GM18505 (cell line): ENCODE results near the gene SPPL2A.
"Not testable (repeated sequence)": the region's sequence is repeated elsewhere in the genome, so short reads cannot be mapped to it uniquely, and the experiment has no call there.

Source experiments
- ATAC-seq: cut with Tn5 transposase; IDR thresholded peaks from one replicate; pipeline ENCODE4 v1.9.1; 2021; ENCODE audit not compliant: unreplicated experiment
- POLR2A ChIP-seq: IDR thresholded peaks from 4 replicates; pipeline ENCODE4 v1.6.1; 2011; ENCODE audit warnings: borderline replicate concordance; ENCODE audit not compliant: insufficient read depth, insufficient read length; ENCODE audit errors: extremely low read depth

The SPPL2A gene

GRCh38 chr15:50750227-50750705 is 15.2 kb downstream of the SPPL2A start:
- ATAC-seq: no peak
- TF ChIP-seq POLR2A: no peak

GRCh38 chr15:50747523-50747922 is 18.0 kb downstream of the SPPL2A start:
- TF ChIP-seq POLR2A: no peak
- no peak for ATAC-seq

- TF ChIP-seq POLR2A: no peak
These were observed 20.9 kb downstream of the SPPL2A start for GRCh38 chr15:50744601-50745000.

GRCh38 chr15:50740955-50741354 is 24.6 kb downstream of the SPPL2A start:
- ATAC-seq: no peak
- no peak for TF ChIP-seq POLR2A

More at GRCh38 chr15:50744601-50745000, 20.9 kb downstream of the SPPL2A start:
- no peak for ATAC-seq

- no peak for ATAC-seq
- no peak for TF ChIP-seq POLR2A
These were observed 28.7 kb downstream of the SPPL2A start for GRCh38 chr15:50736823-50737222.

GRCh38 chr15:50735156-50735555 is 30.4 kb downstream of the SPPL2A start:
- ATAC-seq: no peak
- TF ChIP-seq POLR2A: no peak

GRCh38 chr15:50726315-50726714 is 39.2 kb downstream of the SPPL2A start:
- ATAC-seq: no peak
- TF ChIP-seq POLR2A: no peak

- TF ChIP-seq POLR2A: no peak
- ATAC-seq: no peak
These were observed 46.8 kb downstream of the SPPL2A start for GRCh38 chr15:50718700-50719125.

GRCh38 chr15:50712018-50712417 is 53.5 kb downstream of the SPPL2A start:
- no peak for TF ChIP-seq POLR2A
- no peak for ATAC-seq

- TF ChIP-seq POLR2A: no peak
- no peak for ATAC-seq
These were observed 54.9 kb downstream of the SPPL2A start for GRCh38 chr15:50710585-50710984.

GRCh38 chr15:50707878-50708427 is 57.6 kb downstream of the SPPL2A start:
- ATAC-seq: no peak
- TF ChIP-seq POLR2A: no peak

- no peak for TF ChIP-seq POLR2A
- no peak for ATAC-seq
These were observed 62.7 kb downstream of the SPPL2A start for GRCh38 chr15:50702762-50703334.

- no peak for ATAC-seq
- TF ChIP-seq POLR2A: no peak
These were observed 67.4 kb downstream of the SPPL2A start for GRCh38 chr15:50698101-50698500.

- ATAC-seq: no peak
- TF ChIP-seq POLR2A: no peak
These were observed 68.3 kb downstream of the SPPL2A start for GRCh38 chr15:50697109-50697797.

- ATAC-seq: not testable (repeated sequence)
These were observed 70.8 kb downstream of the SPPL2A start for GRCh38 chr15:50694634-50695165.
